ENCODE results near the gene ZDHHC14. TPM values are rescaled to one million over a fixed set of nuclear protein-coding genes. Genes with fewer than 3 reads are reported as not detected.
"Not testable (repeated sequence)": the region's sequence is repeated elsewhere in the genome, so short reads cannot be mapped to it uniquely, and the experiment has no call there.

The ZDHHC14 gene
- total RNA-seq, 1 donor from 2014 or later = 10.0 TPM

DNA sequence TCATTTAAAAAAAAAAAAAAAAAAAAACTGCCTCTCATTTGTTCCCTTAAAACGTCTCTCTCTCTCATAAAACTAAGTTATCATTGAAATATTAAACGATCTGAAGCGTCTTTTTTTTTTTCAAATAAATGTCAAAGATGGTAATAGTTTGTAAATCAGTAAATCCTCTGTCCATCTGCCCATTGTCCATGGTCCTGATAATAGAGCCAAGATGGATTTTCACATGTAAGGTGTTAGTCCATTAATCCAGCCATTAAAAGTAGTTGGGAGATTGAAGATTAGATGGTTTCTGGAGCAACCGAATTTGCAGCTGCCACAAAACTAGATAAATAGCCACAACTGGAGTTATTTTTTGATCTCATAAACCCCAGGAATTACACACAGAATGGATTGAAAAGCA lies 296.2 kb downstream of the ZDHHC14 start:
- no peak for DNase-seq
- no peak for ATAC-seq
- intact Hi-C loops (cut with micrococcal nuclease) = no loop called here

DNA sequence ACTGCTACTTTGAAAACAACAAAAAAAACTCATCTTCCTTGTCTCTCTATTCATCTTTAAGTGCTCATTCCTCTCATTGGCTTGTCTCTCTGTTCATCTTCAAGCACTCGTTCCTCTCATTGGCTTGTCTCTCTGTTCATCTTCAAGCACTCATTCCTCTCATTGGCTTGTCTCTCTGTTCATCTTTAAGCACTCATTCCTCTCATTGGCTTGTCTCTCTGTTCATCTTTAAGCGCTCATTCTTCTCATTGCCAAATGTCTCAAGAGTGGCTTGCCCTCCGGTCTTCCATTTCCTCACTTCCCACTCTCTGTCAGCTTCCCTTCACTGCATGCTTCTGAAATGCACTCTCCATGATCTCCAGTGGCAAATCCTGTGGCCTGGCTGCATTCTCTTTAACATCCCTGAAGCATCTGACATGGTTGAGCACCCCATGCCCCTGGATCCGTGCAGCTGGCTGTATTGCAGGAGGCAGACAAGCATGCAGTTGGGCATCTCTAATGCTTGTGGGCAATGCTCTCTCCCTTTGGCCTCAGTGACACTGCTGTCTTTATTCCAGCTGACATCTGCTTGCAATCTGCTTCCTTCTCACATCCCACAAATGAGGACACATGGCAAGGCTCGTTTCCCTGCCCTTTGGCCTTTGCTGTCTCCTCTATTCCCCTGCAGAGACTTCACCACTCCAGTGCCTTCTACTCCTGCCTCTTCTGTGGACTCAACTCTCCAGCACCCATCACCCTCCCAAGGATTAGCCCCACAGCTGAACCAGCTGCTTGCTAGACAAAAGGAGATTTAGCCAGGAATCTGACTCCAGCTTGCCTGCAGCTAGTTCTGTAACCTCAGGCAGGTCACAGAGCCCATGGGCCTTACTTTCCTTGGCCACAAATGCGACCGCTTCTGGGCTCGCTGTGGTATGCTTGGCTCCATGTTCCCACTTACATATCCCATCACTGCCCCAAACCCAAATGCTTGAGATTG lies 298.9 kb downstream of the ZDHHC14 start:
- ATAC-seq (no peak), DNase-seq (no peak)
- intact Hi-C loops (cut with micrococcal nuclease) = no loop called here

DNA sequence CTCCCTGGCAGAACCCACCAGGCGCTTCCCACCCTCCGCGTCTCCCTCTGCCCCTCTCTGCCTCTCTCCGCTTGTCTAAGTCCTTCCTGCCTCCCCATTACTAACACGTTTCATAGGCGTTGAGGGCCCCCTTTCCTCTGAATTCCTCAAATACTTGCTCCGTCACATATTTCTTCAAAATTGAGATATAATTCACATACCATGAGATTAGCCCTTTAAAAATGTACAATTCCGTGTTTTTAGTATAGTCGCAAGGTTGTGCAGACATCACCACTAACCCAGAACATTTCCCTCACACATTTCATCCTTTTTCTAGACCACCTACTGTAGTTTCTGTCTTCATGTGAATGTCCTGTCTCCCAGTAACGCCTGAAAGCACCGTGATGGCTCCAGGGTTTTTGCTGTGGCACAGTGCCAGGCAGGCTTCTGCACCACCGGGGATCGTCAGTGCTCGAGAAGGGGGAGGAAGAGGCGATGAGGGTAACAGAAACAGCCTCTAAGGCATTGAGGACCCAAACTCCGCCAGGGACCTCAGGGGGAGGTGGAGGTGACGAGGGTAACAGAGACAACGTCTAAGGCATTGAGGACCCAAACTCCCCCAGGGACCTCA lies 300.2 kb downstream of the ZDHHC14 start:
- no peak for ATAC-seq

DNA sequence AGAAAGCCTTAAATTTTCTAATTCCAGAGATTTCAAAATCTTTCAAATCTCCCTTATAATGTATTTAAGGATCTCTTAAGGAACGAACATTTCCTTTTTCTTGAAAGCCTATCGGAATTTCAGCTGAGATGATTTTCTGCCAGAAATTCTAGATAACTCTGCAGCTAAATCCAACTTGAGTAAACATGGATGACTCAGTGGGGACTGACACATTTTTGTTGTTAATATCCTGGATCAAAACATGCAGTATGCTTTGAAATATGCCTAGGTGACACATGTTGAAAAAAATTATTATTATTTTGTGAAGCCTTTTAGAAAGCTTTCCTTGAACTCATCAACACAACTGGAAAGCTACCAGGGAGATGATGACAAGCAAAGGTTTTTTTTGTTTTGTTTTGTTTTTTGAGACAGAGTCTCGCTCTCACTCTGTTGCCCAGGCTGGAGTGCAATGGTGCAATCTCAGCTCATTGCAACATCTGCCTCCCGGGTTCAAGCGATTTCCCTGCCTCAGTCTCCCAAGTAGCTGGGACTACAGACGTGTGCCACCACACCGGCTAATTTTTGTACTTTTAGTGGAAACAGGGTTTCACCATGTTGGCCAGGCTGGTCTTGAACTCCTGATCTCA lies 302.0 kb downstream of the ZDHHC14 start:
- intact Hi-C loops (cut with micrococcal nuclease) = no loop called here
- peak; percentile 70 for ATAC-seq
- no peak for DNase-seq

More for the DNA sequence above, 300.2 kb downstream of the ZDHHC14 start:
- no peak for DNase-seq
- intact Hi-C loops (cut with micrococcal nuclease) = no loop called here

DNA sequence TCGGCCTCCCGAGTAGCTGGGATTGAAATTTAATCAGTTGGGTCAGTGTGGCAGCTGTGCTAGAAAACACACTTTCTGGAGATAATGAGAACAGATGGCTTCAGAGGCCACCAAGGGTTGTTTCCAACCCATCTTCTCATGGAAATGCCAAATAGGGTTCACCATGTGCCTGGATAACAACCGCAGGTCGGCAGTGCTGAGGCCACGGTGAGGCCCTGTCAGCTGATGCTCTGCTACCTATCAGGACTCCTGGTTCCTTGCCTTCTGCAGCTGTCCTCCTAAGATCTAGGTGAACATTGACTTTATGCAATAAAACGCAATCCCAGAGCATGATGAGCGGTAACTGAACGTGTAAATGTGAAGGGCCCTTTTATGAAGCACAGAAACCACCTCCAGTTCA lies 302.7 kb downstream of the ZDHHC14 start:
- ATAC-seq (no peak), DNase-seq (no peak)
- intact Hi-C loops (cut with micrococcal nuclease) = no loop called here

DNA sequence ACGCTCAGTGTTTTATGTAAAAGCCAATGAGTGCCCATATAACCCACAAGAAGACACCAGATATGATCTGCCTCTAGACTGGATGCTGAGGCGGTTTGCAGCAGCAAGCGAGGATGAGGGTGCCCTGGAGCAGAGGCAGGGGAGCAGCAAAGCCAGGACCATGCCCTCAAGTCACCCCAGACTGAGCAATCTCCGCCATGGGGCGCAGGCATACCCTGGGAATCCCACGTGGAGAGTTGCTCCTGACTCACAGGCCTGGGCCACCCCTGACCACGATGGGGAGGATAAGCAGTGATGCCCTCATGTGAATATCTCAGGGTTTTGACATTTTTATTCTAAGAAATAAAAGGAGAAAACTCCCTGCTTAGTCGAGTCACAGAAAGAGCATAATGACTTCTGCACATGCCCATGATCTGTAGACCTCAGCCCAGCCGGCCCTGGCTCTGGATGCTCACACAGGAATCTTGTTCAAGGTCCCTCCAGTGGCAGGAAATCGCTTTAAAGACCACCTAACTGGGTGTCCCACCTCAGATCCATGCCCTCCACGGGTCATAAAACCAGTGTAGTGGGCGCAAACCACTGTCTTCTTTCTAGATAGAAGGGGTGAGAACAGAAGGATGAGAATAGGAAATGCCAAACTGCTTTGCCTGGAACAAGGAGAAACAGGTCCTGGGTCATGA lies 303.8 kb downstream of the ZDHHC14 start:
- DNase-seq = no peak
- intact Hi-C loops (cut with micrococcal nuclease) = no loop called here
- no peak for ATAC-seq

DNA sequence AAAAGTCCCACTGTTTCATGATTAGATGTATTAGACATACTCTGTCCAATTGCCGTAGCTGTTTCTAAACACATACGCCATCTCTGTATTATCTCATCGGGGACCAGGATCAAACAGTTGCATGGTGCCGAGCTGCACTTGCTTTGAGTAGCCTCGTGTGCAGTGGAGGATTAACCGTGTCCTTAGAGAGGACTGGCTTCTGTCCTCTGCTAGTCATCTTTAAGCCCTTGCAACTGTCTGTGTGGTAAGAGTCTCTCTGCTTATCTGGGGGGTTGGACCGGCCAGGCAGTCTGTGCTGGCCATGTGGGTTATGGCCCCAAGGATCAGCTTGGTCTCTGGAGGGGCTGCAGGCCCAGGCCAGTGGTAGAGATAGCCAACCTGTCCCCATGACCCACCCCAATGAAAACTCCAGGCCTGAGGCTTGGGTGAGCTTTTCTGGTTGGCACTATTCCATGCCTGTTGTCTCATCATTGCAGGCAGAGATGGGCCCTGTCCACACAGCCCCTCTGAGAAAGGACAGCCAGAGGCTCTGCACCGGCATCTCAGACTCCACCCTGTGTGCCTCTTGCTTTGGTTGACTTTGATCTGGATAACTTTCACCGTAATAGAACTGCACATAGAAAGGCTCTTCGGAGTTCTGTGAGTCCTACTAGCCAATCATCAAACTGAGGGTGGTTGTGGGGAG lies 304.7 kb downstream of the ZDHHC14 start:
- intact Hi-C loops (cut with micrococcal nuclease) = no loop called here
- ATAC-seq (no peak), DNase-seq (no peak)

DNA sequence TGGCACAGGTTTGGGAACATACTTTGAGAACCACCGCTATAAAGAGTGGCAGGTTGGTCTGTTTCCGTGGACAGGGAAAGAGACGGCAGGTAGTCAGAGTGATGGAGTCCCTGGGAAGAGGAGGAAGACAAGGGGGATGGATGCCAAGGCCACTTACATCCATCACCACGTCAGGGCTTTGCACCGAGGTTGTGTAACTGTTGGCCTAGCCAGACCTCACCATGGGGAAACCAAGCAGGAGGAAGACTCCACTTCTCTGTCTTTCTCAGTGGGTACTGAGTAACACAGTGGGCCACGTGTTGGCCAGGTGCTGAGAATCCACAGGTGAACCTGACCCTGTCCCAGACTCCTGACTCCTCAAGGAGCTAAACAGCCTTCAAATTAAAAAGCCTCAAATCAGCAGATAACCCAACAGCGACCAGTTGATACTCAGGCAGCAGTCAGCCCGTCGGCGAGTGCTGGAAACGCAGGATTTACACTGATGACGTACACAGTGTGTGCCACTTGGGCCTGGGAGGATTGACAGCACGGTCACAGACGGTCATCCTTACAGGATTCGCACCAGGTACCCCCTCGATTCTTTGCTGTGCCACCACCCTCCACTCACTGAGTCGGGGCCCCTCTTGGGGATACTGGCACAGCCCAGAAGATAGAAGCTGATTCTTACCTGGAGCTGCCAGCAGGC lies 307.4 kb downstream of the ZDHHC14 start:
- intact Hi-C loops (cut with micrococcal nuclease) = no loop called here
- DNase-seq (no peak), ATAC-seq (no peak)

DNA sequence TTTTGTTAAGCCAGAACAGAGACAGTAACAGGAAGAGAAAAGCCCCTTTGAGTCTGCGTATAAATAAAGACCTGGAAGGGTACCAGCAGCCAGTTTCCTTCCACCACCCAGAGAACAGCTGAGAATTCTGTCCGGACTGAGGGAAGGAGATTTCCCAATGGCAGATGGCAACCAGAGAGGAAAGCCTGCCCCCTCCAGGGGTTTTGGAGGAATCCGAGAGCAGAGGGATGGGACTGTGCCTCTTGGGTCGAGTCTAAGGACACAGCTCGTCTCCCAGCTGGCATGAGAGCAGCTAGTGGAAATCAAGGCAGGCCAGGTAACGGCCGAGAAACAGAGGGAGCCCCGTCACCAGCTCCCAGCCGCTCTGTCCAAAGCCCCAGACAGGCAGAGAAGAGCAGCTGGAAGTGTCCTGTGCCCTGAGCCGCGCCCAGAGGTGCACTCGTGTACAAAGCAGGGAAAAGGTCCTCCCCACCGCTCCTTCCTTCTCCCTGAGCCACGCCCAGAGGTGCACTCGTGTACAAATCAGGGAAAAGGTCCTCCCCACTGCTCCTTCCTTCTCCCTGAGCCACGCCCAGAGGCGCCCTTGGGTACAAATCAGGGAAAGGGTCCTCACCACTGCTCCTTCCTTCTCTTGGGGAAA lies 308.1 kb downstream of the ZDHHC14 start:
- no peak for DNase-seq
- no peak for ATAC-seq
- intact Hi-C loops (cut with micrococcal nuclease) = no loop called here

DNA sequence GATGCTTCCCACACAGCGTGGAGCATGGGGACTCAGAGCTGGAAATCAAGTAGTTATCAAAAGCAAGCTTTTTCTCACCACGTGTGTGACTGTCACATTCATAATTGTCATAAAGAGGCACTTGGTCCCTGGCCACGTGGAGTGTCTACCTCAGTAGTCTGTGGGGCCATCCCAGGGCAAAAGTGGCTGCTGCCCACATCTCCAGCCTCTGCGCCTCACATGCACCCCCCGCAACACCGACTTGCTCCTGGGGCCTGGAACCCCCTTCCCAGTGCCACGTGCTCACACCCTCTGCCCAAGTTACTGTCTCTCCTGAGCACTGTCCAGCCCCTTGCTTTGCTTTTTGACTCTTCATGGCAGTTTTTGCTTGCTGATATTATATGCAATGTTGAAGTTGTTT lies 308.9 kb downstream of the ZDHHC14 start:
- intact Hi-C loops (cut with micrococcal nuclease) = no loop called here
- ATAC-seq (no peak), DNase-seq (no peak)

DNA sequence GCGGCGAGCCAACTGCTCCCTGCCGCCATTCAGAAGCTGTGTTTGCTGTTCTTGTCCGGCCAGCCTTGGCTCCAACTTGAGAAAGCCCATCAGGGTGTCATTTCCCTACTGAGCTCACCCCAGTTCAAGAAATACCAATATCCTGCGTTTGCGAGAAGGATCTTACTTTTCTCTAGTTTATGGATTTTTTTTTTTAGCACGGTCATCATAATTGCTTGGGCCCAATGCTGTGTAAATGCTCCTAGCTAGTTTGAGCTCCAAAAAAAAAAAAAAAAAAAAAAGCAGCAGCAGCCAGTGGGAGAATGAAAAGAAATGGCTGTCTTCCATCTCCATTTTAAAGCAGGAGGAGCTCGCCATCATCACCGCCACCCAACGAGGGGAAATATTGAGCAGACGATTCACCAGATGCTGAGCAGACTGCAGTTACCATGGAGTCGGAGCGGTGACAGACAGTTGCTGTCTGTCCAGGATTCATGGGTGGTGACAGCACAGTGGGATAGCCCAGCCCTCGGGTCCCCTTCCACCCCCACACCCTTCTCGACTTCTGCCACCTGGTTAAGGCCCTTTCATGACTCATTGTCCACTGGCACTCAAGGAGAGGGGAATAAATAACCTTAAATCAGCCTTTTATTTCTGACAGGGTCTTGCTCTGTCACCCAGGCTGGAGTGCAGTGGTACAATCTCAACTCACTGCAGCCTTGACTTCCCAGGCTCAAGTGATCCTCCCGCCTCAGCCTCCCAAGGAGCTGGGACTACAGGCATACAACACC lies 309.6 kb downstream of the ZDHHC14 start:
- intact Hi-C loops (cut with micrococcal nuclease) = no loop called here
- no peak for DNase-seq
- ATAC-seq = no peak

DNA sequence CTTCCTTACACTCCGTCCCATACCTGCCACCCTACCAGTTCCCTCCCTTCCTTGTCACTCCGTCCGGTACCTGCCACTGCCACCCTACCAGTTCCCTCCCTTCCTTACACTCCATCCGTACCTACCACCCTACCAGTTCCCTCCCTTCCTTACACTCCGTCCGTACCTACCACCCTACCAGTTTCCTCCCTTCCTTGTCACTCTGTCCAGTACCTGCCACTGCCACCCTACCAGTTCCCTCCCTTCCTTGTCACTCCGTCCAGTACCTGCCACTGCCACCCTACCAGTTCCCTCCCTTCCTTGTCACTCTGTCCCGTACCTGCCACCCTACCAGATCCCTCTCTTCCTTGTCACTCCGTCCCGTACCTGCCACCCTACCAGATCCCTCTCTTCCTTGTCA lies 310.6 kb downstream of the ZDHHC14 start:
- ATAC-seq = not testable (repeated sequence)

DNA sequence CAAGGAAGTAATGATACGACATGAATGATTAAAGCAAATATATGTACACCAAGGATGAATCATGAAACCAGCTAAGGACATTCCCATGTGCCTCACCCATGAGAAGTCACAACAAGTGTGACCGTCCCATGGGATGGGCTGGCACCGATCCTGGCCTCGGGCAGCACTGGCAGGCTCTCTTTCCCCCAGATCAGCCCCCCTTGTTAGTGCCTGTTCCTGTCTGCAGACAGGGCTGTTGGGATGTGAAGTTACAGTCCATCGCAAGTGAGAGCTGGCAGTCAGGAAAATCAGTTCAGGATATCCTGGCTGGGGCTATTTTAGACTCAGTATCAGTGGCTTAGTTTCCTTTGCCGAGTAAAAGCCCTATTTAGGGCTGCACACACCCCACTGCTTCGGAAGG lies 312.9 kb downstream of the ZDHHC14 start:
- ATAC-seq (peak; percentile 95), DNase-seq (peak; percentile 80)
- intact Hi-C loops (cut with micrococcal nuclease) = no loop called here

More for the DNA sequence above, 310.6 kb downstream of the ZDHHC14 start:
- DNase-seq; intact Hi-C loops (cut with micrococcal nuclease): not testable (repeated sequence)

DNA sequence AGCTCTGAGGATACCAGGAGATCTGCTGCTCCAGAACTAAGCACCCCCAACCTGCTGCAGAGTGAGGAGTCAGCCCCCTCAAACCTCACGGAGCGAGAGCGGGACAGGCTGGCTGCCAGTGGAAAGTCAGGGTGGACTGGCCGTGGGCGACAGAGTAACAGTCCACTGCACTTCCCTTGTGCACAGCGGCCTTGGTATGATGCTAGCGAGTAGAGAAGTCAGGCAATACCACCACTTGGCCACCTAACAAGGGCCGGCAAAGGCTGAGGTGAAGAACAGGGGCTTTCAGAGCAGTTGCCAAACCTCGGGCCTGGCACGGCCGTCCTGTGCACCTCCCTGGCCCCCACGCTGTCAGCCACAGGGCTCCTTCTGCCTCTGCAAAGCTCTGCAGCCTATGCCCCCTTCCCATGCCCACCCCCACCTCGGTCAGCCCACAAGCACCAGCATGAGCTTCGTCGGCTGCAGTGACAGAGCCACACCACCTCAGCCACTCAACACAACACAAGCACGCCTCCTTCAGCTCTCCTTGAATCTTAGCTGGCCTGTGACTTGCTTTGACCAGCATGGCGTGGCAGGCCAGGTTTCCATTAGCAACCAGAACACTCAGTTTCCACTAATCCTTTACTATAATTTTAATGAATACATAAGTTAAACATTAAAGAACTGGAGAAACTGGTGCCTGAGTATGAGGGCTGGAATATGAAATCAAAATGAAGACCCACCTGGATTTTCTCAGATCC lies 314.5 kb downstream of the ZDHHC14 start:
- intact Hi-C loops (cut with micrococcal nuclease) = no loop called here
- no peak for ATAC-seq
- DNase-seq = no peak

DNA sequence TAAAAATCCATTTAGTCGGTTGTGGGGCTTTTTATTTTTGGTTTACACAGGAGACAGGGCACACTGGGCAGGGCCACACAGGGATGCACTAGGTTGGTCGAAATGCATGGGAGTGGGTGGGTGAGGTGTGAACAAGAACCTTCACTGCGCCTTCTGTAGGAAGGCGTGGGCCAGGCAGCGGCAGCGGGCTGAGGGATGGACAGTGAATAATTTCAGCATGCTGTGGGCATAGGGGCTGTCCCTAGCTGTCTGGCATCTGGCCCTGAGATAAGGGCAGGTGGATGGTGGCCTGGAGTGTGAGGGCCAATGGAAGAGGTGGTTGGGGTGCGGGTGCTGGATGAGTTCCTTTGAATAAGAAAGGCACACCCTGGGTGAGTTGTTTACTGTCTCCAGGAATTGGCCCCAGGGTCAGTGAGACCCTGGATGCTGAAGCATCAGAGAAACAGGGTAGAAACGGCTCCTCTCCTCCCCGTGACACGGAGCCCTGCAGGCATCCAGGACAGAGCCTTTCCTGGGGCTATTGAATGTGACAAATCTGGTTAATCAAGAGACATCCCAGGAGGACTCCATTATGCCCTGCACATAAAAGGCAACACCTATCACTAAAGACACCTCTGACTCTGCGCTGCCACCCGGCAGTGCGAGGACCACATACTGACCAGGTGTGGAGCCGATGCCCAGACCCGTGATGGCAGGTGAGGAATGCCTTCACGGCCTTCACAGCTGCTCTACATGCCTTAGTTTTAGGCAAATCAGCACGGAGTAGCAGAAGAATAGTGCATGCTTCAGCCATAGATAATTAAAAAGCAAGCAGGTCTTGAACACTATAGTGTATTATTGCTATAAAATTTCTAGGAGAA lies 319.0 kb downstream of the ZDHHC14 start:
- no peak for ATAC-seq
- DNase-seq = no peak
- intact Hi-C loops (cut with micrococcal nuclease) = no loop called here

DNA sequence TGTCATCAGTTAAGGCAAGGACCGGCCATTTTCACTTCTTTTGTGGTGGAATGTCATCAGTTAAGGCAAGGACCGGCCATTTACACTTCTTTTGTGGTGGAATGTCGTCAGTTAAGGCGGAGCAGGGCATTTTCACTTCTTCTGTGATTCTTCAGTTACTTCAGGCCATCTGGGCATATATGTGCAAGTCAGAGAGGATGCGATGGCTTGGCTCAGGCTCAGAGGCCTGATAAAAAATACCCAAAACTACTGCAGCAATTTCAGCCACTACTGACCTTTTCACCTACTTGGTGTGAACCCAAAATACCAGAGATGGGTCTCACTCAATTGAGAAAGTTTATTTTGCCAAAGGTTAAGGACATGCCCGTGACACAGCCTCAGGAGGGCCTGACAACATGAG lies 325.4 kb downstream of the ZDHHC14 start:
- intact Hi-C loops (cut with micrococcal nuclease); DNase-seq: not testable (repeated sequence)
- peak; percentile 47 for ATAC-seq

All from left ventricle myocardium superior (tissue), 1 donor.